GM12875 (cell line): ENCODE measurements around the gene LENG9.

Source experiments
- H3K4me3 ChIP-seq: one replicate; pipeline ENCODE4 v1.5.1; 2011; ENCODE audit warnings: low read depth, low read length, control low read depth
- CTCF ChIP-seq: IDR thresholded peaks from 2 replicates; pipeline ENCODE4 v1.5.1; 2011; ENCODE audit warnings: low read depth, mild to moderate bottlenecking, control low read depth, inconsistent platforms, low read length, moderate library complexity, borderline replicate concordance; ENCODE audit not compliant: insufficient read depth

Gene LENG9

GRCh38 chr19:54436031-54436523 is 27.5 kb downstream of the LENG9 start:
- TF ChIP-seq CTCF = no peak
- no peak overlapping the region for H3K4me3 ChIP-seq

GRCh38 chr19:54435551-54436016 is 28.0 kb downstream of the LENG9 start:
- no peak overlapping the region for H3K4me3 ChIP-seq
- no peak for TF ChIP-seq CTCF

DNA sequence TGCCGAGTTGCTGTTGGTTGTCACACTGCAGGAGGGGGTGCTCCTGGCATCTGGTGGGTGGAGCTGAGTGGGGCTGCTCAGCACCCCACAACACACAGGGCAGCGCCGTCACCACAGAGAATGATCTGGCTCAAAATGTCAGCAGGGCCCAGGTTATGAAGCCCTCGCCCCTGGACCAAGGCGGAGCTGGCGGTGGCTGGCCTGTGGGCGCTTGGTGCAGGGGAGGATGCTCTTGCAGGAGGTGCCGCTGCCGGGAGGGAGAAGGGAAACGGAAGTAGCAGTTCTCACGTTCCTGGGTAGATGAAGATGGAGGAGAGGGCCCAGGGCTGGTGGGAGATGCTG is 28.7 kb downstream of the LENG9 start:
- no peak overlapping the region for H3K4me3 ChIP-seq

DNA sequence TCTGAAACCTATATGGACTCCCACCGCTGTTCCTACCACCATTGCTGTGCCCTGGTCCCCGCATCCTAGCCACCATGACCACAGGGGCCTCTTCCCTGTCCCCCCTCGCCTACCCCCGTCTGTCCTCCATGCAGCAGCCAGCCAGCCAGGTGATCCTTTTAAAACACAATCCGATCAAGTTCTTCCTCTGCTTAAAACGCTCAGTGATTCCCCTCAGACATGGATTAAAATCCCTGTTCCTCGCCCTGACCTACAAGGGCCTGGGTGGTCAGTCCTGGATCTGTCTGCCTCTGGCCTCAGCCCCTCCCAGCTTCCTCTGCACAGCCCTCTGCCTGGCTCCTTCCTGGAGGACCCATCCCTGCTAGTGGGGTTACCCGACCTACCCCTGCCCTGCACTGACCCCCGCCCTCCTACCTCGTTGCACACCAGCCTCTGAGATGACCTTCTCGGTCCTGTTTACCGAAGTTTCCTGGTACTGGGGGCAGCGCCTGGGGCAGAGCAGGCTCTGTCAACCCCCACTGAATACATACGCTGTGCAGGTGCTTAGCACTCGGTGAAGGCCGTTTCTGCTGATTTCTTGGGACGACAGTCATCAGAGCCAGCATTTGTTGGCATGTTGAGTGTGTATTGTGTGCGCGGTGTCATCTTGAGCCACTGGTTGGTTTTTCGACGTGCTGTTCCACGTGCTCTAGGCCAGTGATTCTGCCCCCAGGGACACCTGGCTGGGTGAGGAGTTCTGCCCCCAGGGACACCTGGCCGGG is 29.3 kb downstream of the LENG9 start:
- no peak for TF ChIP-seq CTCF

More for the DNA sequence above, 28.7 kb downstream of the LENG9 start:
- no peak for TF ChIP-seq CTCF

DNA sequence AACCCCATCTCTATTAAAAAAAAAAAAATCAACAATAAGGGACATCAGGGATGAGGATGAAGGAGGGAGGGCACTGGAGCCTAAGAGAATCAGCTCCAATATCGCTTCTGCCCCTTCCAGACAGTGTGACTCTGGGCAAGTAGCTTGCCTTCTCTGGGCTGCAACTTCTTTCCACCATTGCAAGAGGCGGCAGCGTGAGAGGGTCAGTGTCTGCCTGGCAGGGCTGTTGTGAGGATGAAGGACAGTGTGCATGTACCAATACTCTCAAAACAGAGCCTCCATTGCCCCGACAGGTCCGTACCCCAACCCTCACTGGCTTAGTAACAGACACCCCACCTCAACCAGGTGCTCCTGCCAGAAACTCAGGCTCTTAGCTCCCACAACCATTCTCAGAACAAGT is 29.9 kb downstream of the LENG9 start:
- no peak overlapping the region for H3K4me3 ChIP-seq
- no peak for TF ChIP-seq CTCF

More for the DNA sequence above, 29.3 kb downstream of the LENG9 start:
- no peak overlapping the region for H3K4me3 ChIP-seq

DNA sequence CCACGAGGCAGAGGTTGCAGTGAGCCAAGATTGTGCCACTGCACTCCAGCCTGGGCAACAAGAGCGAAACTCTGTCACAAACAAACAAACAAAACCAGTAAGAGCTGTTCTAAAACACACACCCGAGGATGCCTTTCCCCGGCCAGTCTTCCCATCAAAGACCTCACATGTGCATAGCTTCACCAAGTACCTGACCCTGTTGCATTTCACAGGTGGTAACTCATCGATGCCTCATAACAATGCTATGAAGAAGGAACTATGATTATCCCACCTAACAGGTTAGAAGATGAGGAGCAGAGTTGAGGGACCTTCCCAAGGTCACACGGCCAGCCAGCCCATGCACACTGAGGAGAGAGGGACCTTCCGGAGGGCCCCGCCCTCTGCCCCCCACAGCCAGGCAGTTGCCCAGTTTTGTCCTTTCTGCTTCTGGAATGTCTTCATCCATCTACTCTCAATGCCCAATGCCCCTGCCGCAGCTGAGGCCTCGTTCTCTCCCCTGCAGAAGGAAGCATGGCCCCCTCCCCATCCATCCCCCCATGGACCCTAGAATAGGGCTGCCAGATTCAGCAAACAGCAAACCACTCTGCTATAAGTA is 31.3 kb downstream of the LENG9 start:
- no peak overlapping the region for H3K4me3 ChIP-seq
- no peak for TF ChIP-seq CTCF
